Natural killer cell (primary cell): ENCODE measurements around the gene DGCR8. TPM values are rescaled to one million over a fixed set of nuclear protein-coding genes. Genes with fewer than 3 reads are reported as not detected.
A peak's percentile ranks its signal among the peaks of the same experiment; 100 is the strongest.

Experiments used
- ATAC-seq, 3 donors: fragments of 150-1000 bp in 2 of 3; fragments of 200-7000 bp in 1 of 3; cut with Tn5 transposase; 1 replicate in 1 of 3; 2 replicates in 2 of 3; pipeline ENCODE4 v1.10.0; 2021; ENCODE audit warnings: mild to moderate bottlenecking in 2 of 3, moderate library complexity in 2 of 3
- DNase-seq, 2 donors: peaks; one replicate each; pipeline versions ENCODE4 v3.0.0 to v3.0.0-alpha.2; 2013 to 2021; ENCODE audit warnings: mixed read lengths in 1 of 2
- H3K27ac ChIP-seq: one replicate; pipeline ENCODE4 v1.5.1; 2013; ENCODE audit warnings: mild to moderate bottlenecking, low read length
- H3K27me3 ChIP-seq: one replicate; pipeline ENCODE4 v1.6.1; 2013; ENCODE audit warnings: low read length; ENCODE audit not compliant: control insufficient read depth, insufficient read depth
- H3K36me3 ChIP-seq: one replicate; pipeline ENCODE4 v1.6.1; 2013; ENCODE audit warnings: low read length; ENCODE audit not compliant: control insufficient read depth, insufficient read depth
- H3K4me1 ChIP-seq: one replicate; pipeline ENCODE4 v1.6.1; 2013; ENCODE audit warnings: low read length; ENCODE audit not compliant: control insufficient read depth, insufficient read depth
- H3K4me3 ChIP-seq: one replicate; pipeline ENCODE4 v1.5.1; 2013; ENCODE audit warnings: low read length
- H3K9me3 ChIP-seq: one replicate; pipeline ENCODE4 v1.6.1; 2013; ENCODE audit warnings: low read length; ENCODE audit not compliant: control insufficient read depth, insufficient read depth
- H3K27ac Mint-ChIP-seq, 2 donors: one replicate each; pipeline ENCODE4 v1.8.0; 2022; ENCODE audit warnings: mild to moderate bottlenecking in 2 of 2, mixed read lengths in 2 of 2, moderate library complexity in 1 of 2
- H3K27me3 Mint-ChIP-seq, 2 donors: one replicate each; pipeline ENCODE4 v1.8.0; 2022; ENCODE audit warnings: low read depth in 2 of 2, mixed read lengths in 2 of 2
- H3K36me3 Mint-ChIP-seq: one replicate; pipeline ENCODE4 v1.8.0; 2022; ENCODE audit warnings: mixed read lengths
- H3K4me1 Mint-ChIP-seq, 2 donors: one replicate each; pipeline ENCODE4 v1.8.0; 2022; ENCODE audit warnings: mixed read lengths in 2 of 2
- H3K4me3 Mint-ChIP-seq: one replicate; pipeline ENCODE4 v1.8.0; 2022; ENCODE audit warnings: mild to moderate bottlenecking, moderate library complexity, mixed read lengths
- H3K9me3 Mint-ChIP-seq, 2 donors: one replicate each; pipeline ENCODE4 v1.8.0; 2022; ENCODE audit warnings: mixed read lengths in 2 of 2
- CTCF ChIP-seq: fragments of 200-600 bp; IDR thresholded peaks from one replicate; pipeline ENCODE4 v1.8.0; 2022; ENCODE audit warnings: antibody characterized with exemption
- WGBS: methylation state at CpG from one replicate; pipeline ENCODE4 v1.1.7; 2013; ENCODE audit warnings: missing lambda C conversion rate; ENCODE audit not compliant: insufficient coverage; 5-methylcytosine and 5-hydroxymethylcytosine counted together
- intact Hi-C: fragments of 100-400 bp; cut with micrococcal nuclease; formaldehyde crosslinking; loops from one replicate; pipeline ENCODE4 v1.14.2; 2022
- total RNA-seq, 4 donors: library from RNA; stranded (reverse); fragments of 120-200 nt in 1 of 4; gene quantifications; one replicate each; pipeline versions ENCODE4 v1.2.3 to v1.2.4, GENCODE V29; 2013 to 2022

Gene DGCR8
- total RNA-seq, 3 donors from 2014 or later (not counting 1 experiment from before 2014, with no cell fraction given), result 45.3 to 64.7 (median 64.0) TPM

- no peak for DNase-seq
- Histone ChIP-seq H3K36me3 (no peaks in the 10 kb centered on the region), H3K9me3 (no peaks in the 10 kb centered on the region), H3K27ac (no peak overlapping the region), H3K4me3 (no peak overlapping the region), H3K27me3 (peaks cover 4% of the 10 kb centered on the region), H3K4me1 (peaks cover 21% of the 10 kb centered on the region)
- Mint-ChIP-seq H3K27me3 (peaks cover 0 to 4% of the 10 kb centered on the region in 2 donors), H3K4me1 (peaks cover 0 to 4% of the 10 kb centered on the region in 2 donors), H3K4me3 (no peak overlapping the region), H3K9me3 (no peaks in the 10 kb centered on the region), H3K27ac (no peak overlapping the region), H3K36me3 (no peaks in the 10 kb centered on the region)
- intact Hi-C loops, result loop anchor here (5.0 kb wide), 1 partner anchor 301 kb away; no protein-coding TSS in a partner anchor
- ATAC-seq, result no peak
- WGBS, result 57% methylated on average over 7 of the region's 7 CpGs
- no peak for TF ChIP-seq CTCF
Measured at GRCh38 chr22:20156042-20156389, 76.0 kb downstream of the DGCR8 start.

- no peak overlapping the region for H3K27ac Mint-ChIP-seq
- TF ChIP-seq CTCF, result peak; percentile 95
- no peak overlapping the region for H3K4me3 Mint-ChIP-seq
- DNase-seq (peak; percentile 89 to 93), ATAC-seq (peak; percentile 82 to 95 (median 90))
- intact Hi-C loops, result loop anchor here (1.0 to 5.0 kb wide), 3 partner anchors 111 to 300 kb away; partner anchors contain the start of gene RTN4R
- Histone ChIP-seq H3K36me3 (no peaks in the 10 kb centered on the region), H3K27me3 (peaks cover 4% of the 10 kb centered on the region), H3K27ac (no peak overlapping the region), H3K4me1 (peaks cover 21% of the 10 kb centered on the region), H3K4me3 (no peak overlapping the region), H3K9me3 (no peaks in the 10 kb centered on the region)
- H3K36me3 Mint-ChIP-seq, result no peaks in the 10 kb centered on the region
- H3K4me1 Mint-ChIP-seq, result peaks cover 0 to 4% of the 10 kb centered on the region in 2 donors
- 56% methylated on average over 17 of the region's 17 CpGs for WGBS
- no peaks in the 10 kb centered on the region for H3K9me3 Mint-ChIP-seq
- H3K27me3 Mint-ChIP-seq, result peaks cover 0 to 4% of the 10 kb centered on the region in 2 donors
Measured at GRCh38 chr22:20156611-20157429, 76.8 kb downstream of the DGCR8 start.

GRCh38 chr22:20157430-20158183 is 77.6 kb downstream of the DGCR8 start:
- Mint-ChIP-seq H3K4me3 (no peak overlapping the region), H3K36me3 (no peaks in the 10 kb centered on the region), H3K27ac (no peak overlapping the region), H3K27me3 (peaks cover 0 to 4% of the 10 kb centered on the region in 2 donors), H3K9me3 (no peaks in the 10 kb centered on the region), H3K4me1 (peaks cover 0 to 4% of the 10 kb centered on the region in 2 donors)
- no peak overlapping the region for H3K27ac ChIP-seq
- WGBS, result 71% methylated on average over 14 of the region's 15 CpGs
- ATAC-seq (no peak), DNase-seq (no peak)
- H3K27me3 ChIP-seq, result peaks cover 4% of the 10 kb centered on the region
- H3K4me1 ChIP-seq, result peaks cover 21% of the 10 kb centered on the region
- H3K4me3 ChIP-seq, result no peak overlapping the region
- TF ChIP-seq CTCF, result no peak
- H3K36me3 ChIP-seq, result no peaks in the 10 kb centered on the region
- intact Hi-C loops, result loop anchor here (1.0 to 5.0 kb wide), 3 partner anchors 111 to 300 kb away; partner anchors contain the start of gene RTN4R
- H3K9me3 ChIP-seq, result no peaks in the 10 kb centered on the region
